K562 (cell line): ENCODE data around the gene EYA3. TPM values are rescaled to one million over a fixed set of nuclear protein-coding genes. Genes with fewer than 3 reads are reported as not detected.

Experiments
- ATAC-seq: fragments of 200-7000 bp; cut with Tn5 transposase; 3 replicates; pipeline ENCODE4 v1.9.1; 2020; ENCODE audit warnings: moderate library complexity
- BruUV-seq: library from RNA; stranded (reverse); fragments of 400-500 nt; replicated peaks from 2 replicates; lab custom pipeline; 2021; lab: Mats Ljungman, UMichigan
- CTCF ChIA-PET: fragments of 300-600 bp; formaldehyde crosslinking; extraction: SDS; loops from one replicate; lab custom pipeline; 2021; ENCODE audit warnings: low intra/inter-chr PET ratio; lab: Yijun Ruan, JAX
- POLR2A ChIA-PET: fragments of 300-600, 350-650 bp; sonication (Branson Sonifier 250); formaldehyde crosslinking; extraction: SDS; loops from one replicate; lab custom pipeline; 2021; ENCODE audit warnings: antibody characterized with exemption, inconsistent platforms; lab: Yijun Ruan, JAX
- DNase-seq, 4 experiments: peaks; one replicate each; pipeline versions ENCODE4 v3.0.0 to v3.0.0-alpha.2; 2011 to 2018; ENCODE audit warnings: low spot score in 3 of 4, mixed read lengths in 3 of 4; ENCODE audit errors: extremely low read depth in 1 of 4
- FAIRE-seq: peaks from 2 replicates; lab custom pipeline; 2011; peaks lifted over from hg19 to GRCh38; lab: Jason Lieb, UNC
- H2AFZ ChIP-seq: 2 replicates; pipeline ENCODE4 v1.6.0; 2011; ENCODE audit warnings: low read depth, low read length, control low read depth, inconsistent platforms
- H3K27ac ChIP-seq: fragments of 200-600 bp; 3 replicates; pipeline ENCODE4 v1.8.0; 2011; ENCODE audit warnings: low read depth, mild to moderate bottlenecking, control low read depth, inconsistent platforms, low read length, moderate library complexity, mixed read lengths; ENCODE audit errors: extremely low read depth
- H3K27me3 ChIP-seq, 2 experiments: fragments of 300-600 bp in 1 of 2; 2 replicates in 1 of 2; 3 replicates in 1 of 2; pipeline versions ENCODE4 v1.6.0 to v1.8.0; 2011; ENCODE audit warnings: inconsistent platforms in 2 of 2, low read length in 2 of 2, mild to moderate bottlenecking in 1 of 2, mixed read lengths in 1 of 2, moderate library complexity in 1 of 2; ENCODE audit not compliant: control insufficient read depth in 2 of 2, insufficient read depth in 2 of 2
- H3K36me3 ChIP-seq: fragments of 300-600 bp; 3 replicates; pipeline ENCODE4 v1.8.0; 2011; ENCODE audit warnings: mild to moderate bottlenecking, low read length, inconsistent platforms; ENCODE audit not compliant: control insufficient read depth, insufficient read depth
- H3K4me1 ChIP-seq, 2 experiments: fragments of 200-600 bp in 1 of 2; replicated peaks in 1 of 2; 2 replicates in 1 of 2; 3 replicates in 1 of 2; pipeline versions ENCODE4 v1.5.1 to v1.8.0; 2011; ENCODE audit warnings: inconsistent platforms in 2 of 2, low read length in 2 of 2, mild to moderate bottlenecking in 1 of 2, mixed read lengths in 1 of 2, moderate library complexity in 1 of 2; ENCODE audit not compliant: control insufficient read depth in 2 of 2, insufficient read depth in 2 of 2
- H3K4me2 ChIP-seq: 2 replicates; pipeline ENCODE4 v1.6.1; 2011; ENCODE audit warnings: low read length, control low read depth, inconsistent platforms, mixed read lengths; ENCODE audit not compliant: insufficient read depth
- H3K4me3 ChIP-seq: fragments of 200-600 bp; sonication (generic), shearing (Covaris generic); 2 replicates; pipeline ENCODE4 v1.5.1; 2016; ENCODE audit warnings: control low read depth, inconsistent platforms
- H3K79me2 ChIP-seq: fragments of 200-600 bp; 3 replicates; pipeline ENCODE4 v1.8.0; 2011; ENCODE audit warnings: low read length, inconsistent platforms; ENCODE audit not compliant: control insufficient read depth, insufficient read depth
- H3K9ac ChIP-seq, 2 experiments: 2 replicates each; pipeline versions ENCODE4 v1.6.0 to v1.6.1; 2011; ENCODE audit warnings: low read depth in 2 of 2, low read length in 2 of 2, control low read depth in 1 of 2, inconsistent platforms in 1 of 2, mild to moderate bottlenecking in 1 of 2, mixed read lengths in 1 of 2; ENCODE audit not compliant: insufficient read depth in 1 of 2
- H3K9me1 ChIP-seq: one replicate; pipeline ENCODE4 v1.6.0; 2011; ENCODE audit warnings: inconsistent platforms, mild to moderate bottlenecking, low read length, moderate library complexity; ENCODE audit not compliant: control insufficient read depth, insufficient read depth
- H3K9me3 ChIP-seq: replicated peaks from 2 replicates; pipeline ENCODE4 v1.5.1; 2011; ENCODE audit warnings: low read depth, low read length, inconsistent platforms; ENCODE audit not compliant: control insufficient read depth, insufficient read depth
- H4K20me1 ChIP-seq: replicated peaks from 2 replicates; pipeline ENCODE4 v1.6.1; 2011; ENCODE audit warnings: low read length, inconsistent platforms, mixed read lengths; ENCODE audit not compliant: control insufficient read depth, insufficient read depth
- KDM4B ChIP-seq, 2 experiments: fragments of 450-650 bp in 1 of 2; sonication (generic) in 1 of 2; IDR thresholded peaks; 2 replicates each; pipeline ENCODE4 v1.6.1; 2016 to 2017; ENCODE audit warnings: borderline replicate concordance in 2 of 2, antibody characterized with exemption in 1 of 2, low read depth in 1 of 2, mild to moderate bottlenecking in 1 of 2
- NCOR1 ChIP-seq: fragments of 450-650 bp; IDR thresholded peaks from 2 replicates; pipeline ENCODE4 v1.6.1; 2016; ENCODE audit warnings: mild to moderate bottlenecking, moderate library complexity
- WGBS: fragments of 100-300 bp; shearing (Covaris generic); methylation state at CpG from one replicate; pipeline ENCODE4 v1.1.6; 2016; ENCODE audit warnings: low coverage, mixed read lengths; ENCODE audit not compliant: insufficient coverage; ENCODE audit errors: missing lambda C conversion rate; 5-methylcytosine and 5-hydroxymethylcytosine counted together
- in situ Hi-C: fragments of 300-500 bp; cut with MboI; formaldehyde crosslinking; loops from 4 replicates; pipeline ENCODE4 v1.15.0; 2018; ENCODE audit warnings: inconsistent platforms, mixed read lengths
- intact Hi-C: fragments of 100-400 bp; cut with micrococcal nuclease; formaldehyde crosslinking; loops from 2 replicates; pipeline ENCODE4 v1.14.2; 2022
- polyA plus RNA-seq, 8 experiments: library from polyadenylated mRNA; depleted of rRNA in 4 of 8; stranded (reverse) in 5 of 8; unstranded in 3 of 8; fragments of >200 nt; fragmentation: Nextera tagmentation in 2 of 8; fragmentation: Illumina TruSeq in 1 of 8; extraction: Ambion mirVana in 2 of 8; extraction: Trizol in 1 of 8; gene quantifications; 2 replicates each; pipeline versions ENCODE4 v1.2.1 to v1.2.3, GENCODE V29; 2011 to 2014; ENCODE audit warnings: inconsistent platforms in 1 of 8, missing spikeins in 1 of 8
- total RNA-seq, 7 experiments: library from RNA; depleted of rRNA in 6 of 7; stranded (reverse); fragments of >200 nt in 6 of 7; fragmentation: Illumina TruSeq in 2 of 7; extraction: Trizol in 2 of 7; gene quantifications; 2 replicates each; pipeline versions ENCODE4 v1.2.1 to v1.2.3, GENCODE V29; 2011 to 2021; ENCODE audit warnings: low replicate concordance in 1 of 7
- TF ChIP-seq, protein P1 (sequence below), 2 experiments: fragments of 450-650 bp; IDR thresholded peaks; 2 replicates each; pipeline ENCODE4 v1.6.1; 2018; ENCODE audit warnings: mild to moderate bottlenecking in 2 of 2, low read depth in 1 of 2; ENCODE audit not compliant: partially characterized antibody in 2 of 2

Gene EYA3
- total and polyA plus RNA-seq, 9 of the 15 experiments (the other 6 are each of a cell fraction or from before 2014, with no cell fraction given) = 21.7 to 64.0 (median 43.6) TPM

DNA sequence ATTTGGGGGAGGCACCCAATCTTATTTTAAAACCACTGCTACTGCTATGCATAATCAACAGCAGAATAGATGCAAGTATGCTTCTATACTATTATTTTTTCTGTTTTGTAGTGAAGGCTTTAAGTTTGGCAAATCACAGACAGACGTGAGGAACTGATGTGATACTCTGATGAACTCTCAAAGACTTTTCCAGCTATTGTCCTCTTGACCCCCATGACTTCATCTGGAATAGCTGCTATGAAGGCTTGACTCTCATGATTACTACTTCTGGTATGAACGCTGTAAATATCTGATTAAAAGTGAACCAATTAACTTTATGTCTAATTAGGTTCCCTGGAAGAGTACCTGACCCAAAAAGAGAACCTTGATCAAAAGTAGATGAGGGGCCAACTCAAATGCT is 49.1 kb downstream of the EYA3 start (continued):
- TF ChIP-seq, protein P1, sequence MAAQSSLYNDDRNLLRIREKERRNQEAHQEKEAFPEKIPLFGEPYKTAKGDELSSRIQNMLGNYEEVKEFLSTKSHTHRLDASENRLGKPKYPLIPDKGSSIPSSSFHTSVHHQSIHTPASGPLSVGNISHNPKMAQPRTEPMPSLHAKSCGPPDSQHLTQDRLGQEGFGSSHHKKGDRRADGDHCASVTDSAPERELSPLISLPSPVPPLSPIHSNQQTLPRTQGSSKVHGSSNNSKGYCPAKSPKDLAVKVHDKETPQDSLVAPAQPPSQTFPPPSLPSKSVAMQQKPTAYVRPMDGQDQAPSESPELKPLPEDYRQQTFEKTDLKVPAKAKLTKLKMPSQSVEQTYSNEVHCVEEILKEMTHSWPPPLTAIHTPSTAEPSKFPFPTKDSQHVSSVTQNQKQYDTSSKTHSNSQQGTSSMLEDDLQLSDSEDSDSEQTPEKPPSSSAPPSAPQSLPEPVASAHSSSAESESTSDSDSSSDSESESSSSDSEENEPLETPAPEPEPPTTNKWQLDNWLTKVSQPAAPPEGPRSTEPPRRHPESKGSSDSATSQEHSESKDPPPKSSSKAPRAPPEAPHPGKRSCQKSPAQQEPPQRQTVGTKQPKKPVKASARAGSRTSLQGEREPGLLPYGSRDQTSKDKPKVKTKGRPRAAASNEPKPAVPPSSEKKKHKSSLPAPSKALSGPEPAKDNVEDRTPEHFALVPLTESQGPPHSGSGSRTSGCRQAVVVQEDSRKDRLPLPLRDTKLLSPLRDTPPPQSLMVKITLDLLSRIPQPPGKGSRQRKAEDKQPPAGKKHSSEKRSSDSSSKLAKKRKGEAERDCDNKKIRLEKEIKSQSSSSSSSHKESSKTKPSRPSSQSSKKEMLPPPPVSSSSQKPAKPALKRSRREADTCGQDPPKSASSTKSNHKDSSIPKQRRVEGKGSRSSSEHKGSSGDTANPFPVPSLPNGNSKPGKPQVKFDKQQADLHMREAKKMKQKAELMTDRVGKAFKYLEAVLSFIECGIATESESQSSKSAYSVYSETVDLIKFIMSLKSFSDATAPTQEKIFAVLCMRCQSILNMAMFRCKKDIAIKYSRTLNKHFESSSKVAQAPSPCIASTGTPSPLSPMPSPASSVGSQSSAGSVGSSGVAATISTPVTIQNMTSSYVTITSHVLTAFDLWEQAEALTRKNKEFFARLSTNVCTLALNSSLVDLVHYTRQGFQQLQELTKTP (IDR thresholded peaks at IDR 0.05; ENCODE audit: low read depth in 1 of 2, partially characterized antibody in 2 of 2) = no peak
- TF ChIP-seq KDM4B (IDR thresholded peaks at IDR 0.05; ENCODE audit: borderline replicate concordance in 2 of 2, low read depth in 1 of 2) = no peak

- Histone ChIP-seq H3K79me2 (no peaks in the 10 kb centered on the region), H2AFZ (no peak overlapping the region), H3K9me3 (no peaks in the 10 kb centered on the region), H3K4me2 (no peak overlapping the region), H3K9me1 (no peaks in the 10 kb centered on the region), H4K20me1 (no peaks in the 10 kb centered on the region), H3K36me3 (peaks cover 67% of the 10 kb centered on the region), H3K27me3 (no peaks in the 10 kb centered on the region), H3K27ac (no peak overlapping the region), H3K4me3 (no peak overlapping the region), H3K4me1 (peaks cover 0 to 2% of the 10 kb centered on the region in 2 experiments; a peak in 1 of 5 replicates), H3K9ac (no peak overlapping the region)
- no TSS peak for BruUV-seq
- ATAC-seq = no peak
- in situ Hi-C loops (no loop called here), intact Hi-C loops (loop anchor here (5.0 kb wide), 1 partner anchor 49 kb away; the partner anchor contains the start of gene EYA3)
- no peak for FAIRE-seq
- ChIA-PET POLR2A (interaction anchor here (0.8 to 1.0 kb wide), 2 partner anchors 20 to 262 kb away, joined by 3 read pairs; no protein-coding TSS in a partner anchor), CTCF (no interaction called here)
- TF ChIP-seq NCOR1 = no peak
- WGBS = 92% methylated on average over 8 of the region's 8 CpGs
- DNase-seq = no peak
These were observed 50.5 kb downstream of the EYA3 start for GRCh38 chr1:28037946-28038345.
